NCI-H2107 treated with DMSO at 0.1 percent for 48 hours (cell line): ENCODE results near the gene ZMYM3.
"Not testable (repeated sequence)": the region's sequence is repeated elsewhere in the genome, so short reads cannot be mapped to it uniquely, and the experiment has no call there.

Experiments
- DNase-seq: peaks from one replicate; lab custom pipeline; 2025; ENCODE audit not compliant: unreplicated experiment; lab: John Stamatoyannopoulos, UW

ZMYM3 gene

DNA sequence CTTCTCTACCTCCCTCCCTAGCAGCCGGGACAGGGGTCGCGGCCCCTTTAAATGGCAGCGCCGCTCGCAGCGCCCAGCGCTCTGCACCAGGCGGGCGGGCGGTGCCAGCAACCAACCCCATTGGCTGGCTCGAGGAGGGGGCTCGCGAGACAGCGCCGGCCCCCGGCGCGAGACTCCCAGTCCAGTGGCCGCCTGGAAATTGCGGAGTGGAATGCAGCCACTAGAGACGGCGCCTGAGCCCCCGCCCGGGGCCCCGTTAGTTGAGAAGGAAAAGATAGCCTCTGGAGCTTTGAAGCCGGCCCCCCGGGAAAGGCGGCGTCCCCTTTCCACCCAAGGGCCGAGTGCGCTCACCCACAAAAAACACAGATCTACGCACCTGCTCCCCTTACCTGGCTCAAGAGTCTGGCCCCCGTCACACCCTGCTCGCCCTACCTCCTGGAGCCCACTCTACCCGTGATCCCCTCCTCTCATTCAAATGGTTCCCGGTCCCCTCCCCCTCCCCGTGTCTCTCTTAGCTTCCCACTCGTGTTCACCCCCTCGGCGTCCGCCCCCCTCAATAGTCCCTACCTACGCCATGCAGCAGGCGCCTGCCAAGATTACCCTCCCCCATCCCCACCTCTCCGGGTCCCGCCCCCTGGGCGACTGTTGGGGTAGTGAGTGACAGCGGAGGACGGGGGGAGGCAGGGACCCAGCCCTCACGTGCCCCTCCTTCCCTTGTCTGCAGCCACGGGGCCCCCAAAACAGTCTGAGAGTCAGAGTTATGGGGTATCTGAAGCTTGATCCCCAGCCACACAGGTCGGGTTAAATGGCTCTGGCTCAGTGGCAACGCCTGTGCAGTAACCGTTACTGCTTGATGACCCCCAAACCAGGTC, at the start of gene ZMYM3:
ZMYM3 (minus strand) TSS at position 49 of the 872 bp plus-strand sequence. CDS start 885 bp downstream, outside the sequence.
- DNase-seq, result peak; percentile 78

DNA sequence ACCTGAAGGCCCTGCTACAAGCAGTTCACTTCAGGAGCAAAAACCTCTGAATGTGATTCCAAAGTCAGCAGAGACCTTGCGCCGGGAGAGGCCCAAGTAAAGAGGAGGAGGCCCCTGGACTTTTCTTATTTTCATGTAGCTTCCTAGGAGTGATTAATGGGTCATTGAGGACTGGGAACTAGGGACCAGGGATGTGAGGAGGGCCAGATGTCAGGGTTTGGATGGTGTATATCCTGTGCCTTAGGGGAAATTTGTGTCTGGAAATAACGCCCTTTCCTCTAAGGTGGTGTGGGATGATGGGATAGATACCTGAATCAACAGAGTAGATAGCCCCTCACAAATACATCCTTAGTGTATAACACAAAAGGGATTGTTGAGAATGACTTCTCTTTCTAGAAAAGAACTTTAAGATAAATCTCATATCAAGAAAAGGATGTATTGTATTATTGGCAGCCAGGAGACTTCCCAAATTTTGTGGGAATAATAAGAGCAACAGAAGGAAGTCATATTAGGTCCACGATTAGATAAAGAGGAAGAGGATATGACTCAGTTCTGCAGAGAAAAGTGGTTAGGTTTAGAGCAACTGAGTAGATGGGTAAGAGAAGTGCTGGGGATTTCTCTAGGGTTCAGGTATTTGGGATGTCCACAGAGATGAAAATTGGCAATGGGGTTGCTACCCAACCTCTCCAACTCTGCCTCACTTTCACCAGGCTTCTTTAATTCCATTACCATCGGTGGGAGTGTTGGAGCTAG, 48.7 kb upstream of the ZMYM3 start:
- DNase-seq, result no peak

DNA sequence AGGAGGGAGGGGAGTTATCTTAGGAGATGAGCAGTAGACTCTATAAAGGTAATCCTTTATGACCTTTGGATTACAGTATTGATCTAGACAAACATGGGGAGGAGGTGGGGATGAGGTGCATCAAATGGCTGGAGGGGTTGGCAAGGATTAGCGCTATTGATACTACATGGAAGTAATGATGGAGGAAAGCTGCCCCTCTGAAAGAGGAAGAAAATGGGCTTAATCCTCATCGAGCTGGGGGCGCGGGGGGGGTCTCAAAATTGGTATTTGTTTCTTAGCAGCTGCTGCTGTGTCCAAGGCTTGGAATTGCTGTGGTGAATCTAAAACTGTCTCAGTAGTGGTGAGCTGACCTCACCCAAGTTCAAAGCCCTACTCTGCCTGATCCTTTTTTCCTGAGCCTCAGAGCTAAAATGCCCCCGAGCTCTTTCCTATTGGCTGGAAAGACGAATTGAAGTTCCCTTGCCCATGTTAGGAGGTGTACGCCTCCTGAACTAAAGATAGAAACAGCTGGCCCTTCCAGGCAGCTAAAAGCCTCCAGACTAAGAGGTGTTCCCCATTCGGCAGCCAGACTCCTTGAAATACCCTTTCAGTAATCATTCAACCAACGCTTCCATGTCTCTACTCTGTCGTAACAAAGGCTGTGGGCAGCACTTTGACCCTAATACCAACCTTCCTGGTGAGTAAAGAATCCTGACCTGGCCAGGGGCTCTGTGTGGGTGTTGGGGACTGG, 47.4 kb upstream of the ZMYM3 start, which contains the start of gene ITGB1BP2:
ITGB1BP2 (plus strand) TSS at position 556 of the 730 bp plus-strand sequence; CDS start at position 613, 57 bp downstream.
- no peak for DNase-seq

DNA sequence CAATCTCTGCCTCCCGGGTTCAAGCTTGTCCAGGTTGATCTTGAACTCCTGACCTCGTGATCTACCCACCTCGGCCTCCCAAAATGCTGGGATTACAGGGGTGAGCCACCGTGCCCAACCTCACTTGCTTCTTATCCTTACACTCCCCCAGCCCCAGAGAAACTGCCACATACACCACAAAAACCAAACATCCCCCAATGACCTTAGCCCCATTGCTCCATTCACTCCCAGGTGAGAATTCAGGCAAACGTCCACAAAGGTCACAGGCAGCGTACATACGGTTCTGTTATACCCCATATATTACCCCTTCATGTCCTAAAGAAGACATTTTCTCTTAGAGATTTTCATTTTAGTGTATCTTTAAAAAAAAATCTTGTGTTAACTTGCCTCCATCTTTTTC, 46.6 kb upstream of the ZMYM3 start:
- not testable (repeated sequence) for DNase-seq

DNA sequence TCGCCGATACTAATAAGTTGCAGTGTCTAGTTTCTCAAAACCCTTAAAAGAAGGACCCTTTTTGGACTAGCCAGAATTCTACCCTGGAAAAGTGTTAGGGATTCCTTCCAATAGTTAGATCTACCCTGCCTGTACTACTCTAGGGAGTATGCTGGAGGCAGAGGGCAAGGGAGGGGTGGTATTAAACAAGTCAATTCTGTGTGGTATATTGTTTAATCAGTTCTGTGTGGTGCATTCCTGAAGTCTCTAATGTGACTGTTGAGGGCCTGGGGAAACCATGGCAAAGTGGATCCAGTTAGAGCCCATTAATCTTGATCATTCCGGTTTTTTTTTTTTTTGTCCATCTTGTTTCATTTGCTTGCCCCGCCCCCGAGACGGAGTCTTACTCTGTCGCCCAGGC, 46.1 kb upstream of the ZMYM3 start:
- DNase-seq, result not testable (repeated sequence)

DNA sequence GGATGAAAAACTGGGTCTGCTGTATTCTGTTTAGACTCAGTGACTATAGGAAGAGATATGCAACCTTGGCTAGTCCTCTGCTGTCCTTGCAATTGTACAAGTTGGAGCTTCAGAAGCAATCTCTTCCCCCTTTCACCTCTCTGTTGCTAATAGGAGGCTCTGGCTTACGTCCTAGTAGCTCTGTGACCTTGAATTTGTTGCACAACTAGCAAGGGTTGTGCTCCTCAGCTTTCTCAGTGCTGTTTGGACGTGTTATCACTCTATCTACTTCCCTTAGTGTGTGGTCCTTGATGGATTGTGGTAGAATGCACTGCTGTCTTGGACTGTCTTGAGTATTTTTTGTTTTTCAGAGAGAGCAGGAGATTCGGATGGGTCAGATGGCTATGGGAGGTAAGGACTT, 44.2 kb upstream of the ZMYM3 start:
- no peak for DNase-seq

DNA sequence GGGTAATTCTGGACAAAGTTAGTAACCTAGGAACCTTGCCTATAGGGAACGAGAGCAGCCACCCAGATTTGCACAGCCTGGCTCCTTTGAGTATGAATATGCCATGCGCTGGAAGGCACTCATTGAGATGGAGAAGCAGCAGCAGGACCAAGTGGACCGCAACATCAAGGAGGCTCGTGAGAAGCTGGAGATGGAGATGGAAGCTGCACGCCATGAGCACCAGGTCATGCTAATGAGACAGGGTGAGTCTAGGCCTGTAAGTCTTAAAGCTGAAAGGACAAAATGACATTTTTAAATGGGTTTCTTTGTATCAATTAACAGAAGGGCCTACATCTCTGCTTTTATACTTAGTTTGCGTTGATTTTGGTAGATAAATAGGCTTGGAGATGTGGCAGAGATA, 42.9 kb upstream of the ZMYM3 start:
- no peak for DNase-seq

DNA sequence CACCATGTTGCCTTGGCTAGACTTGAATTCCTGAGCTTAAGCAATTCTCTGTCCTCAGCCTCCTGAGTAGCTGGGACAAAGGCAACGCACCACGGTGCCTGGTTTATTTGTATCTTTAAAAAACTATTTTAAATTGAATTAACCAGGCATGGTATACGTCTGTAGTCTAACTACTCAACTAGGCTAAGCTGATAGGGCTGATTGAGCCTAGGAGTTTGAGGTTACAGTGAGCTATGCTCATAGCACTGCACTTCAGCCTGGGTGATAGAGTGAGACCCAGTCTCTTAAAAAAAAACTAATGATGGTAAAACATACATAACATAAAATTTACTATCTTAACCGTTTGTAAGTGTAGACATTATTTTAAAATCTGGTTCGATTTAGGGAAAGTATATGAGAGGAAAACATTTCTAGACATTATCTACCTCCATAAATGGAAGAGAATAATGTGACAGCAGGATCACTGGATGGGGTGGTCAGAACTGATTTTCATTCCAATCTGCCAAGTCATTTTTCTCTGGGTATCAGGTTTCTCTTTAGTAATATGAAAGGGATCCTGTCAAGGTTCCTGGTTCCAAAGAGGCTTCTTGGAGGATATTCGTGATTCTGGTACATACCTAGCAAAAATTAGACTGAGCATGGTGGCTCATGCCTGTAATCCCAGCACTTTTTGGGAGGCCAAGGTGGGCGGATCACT, 38.9 kb upstream of the ZMYM3 start:
- no peak for DNase-seq

DNA sequence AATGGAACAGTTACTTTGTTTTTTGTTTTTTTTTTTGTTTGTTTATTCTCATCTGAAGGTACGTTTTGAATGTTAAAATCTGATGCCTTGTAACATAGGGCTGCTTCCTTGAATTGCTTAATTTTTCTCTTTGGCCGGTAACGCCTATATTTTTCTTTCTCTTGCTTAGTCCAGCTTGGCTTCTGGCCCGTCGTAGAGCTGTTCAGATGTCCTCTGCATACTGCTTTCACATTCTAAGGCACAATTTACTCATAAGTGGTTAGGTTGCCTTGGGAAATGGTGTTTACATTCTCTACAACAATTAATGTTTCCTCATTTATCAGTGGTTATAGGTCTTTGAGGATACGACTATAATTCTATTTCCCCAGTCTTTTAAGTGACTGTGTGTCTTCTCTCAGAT, 37.4 kb upstream of the ZMYM3 start:
- no peak for DNase-seq

DNA sequence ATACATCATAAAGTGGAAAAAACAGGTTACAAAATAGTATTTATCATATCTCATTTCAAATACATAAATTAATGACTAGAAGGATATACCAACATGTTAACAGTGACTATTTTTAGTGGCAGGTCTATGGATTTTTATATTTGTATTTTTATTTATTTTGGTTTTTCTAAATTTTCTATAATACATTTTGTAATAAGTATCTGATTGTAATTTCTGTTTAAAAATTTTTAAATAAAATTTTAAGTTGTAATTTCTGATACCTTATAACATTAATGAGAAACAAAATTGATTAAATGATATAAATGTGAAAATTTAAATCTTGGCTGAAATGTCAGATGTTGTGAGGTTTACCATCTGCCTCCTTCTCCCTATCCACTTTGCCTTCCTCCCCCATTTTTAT, 32.0 kb upstream of the ZMYM3 start:
- DNase-seq, result no peak

DNA sequence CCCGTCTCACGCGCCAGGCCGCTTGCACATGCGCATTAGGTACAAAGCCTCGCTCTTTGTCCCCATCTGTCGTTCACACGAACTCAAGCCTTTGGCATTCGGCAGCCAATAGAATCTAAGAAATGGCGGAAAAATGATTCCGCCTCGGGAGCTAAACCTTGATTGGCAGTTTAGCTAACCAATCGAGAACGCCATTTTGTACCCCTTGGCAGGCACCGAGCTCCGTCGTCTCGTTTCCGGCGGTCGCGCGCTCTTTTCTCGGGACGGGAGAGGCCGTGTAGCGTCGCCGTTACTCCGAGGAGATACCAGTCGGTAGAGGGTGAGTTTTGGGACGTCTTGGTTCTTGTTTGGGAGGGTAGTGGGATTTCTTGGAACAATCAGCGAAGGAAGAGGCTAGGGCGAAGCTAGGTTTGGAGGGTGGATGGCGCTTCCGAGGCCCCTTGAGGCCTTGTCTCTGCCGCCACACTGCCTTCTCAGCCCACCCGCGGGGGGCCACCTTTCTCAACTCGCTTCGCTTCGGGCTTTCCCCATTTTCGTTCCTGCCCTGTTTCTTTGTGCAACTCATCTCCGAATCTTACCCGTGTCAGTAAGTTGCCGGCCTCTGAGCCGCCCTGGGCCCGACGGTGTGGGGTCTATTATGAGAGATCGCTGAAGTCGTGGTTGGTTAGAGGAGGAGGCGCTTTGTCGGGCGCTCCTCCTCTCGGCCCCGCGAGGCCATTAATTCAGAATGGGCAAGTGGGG, 29.6 kb upstream of the ZMYM3 start, which contains the start of gene NONO:
NONO (plus strand) TSS at position 233 of the 741 bp plus-strand sequence. CDS start 7,003 bp downstream, outside the sequence.
- DNase-seq, result peak; percentile 99

DNA sequence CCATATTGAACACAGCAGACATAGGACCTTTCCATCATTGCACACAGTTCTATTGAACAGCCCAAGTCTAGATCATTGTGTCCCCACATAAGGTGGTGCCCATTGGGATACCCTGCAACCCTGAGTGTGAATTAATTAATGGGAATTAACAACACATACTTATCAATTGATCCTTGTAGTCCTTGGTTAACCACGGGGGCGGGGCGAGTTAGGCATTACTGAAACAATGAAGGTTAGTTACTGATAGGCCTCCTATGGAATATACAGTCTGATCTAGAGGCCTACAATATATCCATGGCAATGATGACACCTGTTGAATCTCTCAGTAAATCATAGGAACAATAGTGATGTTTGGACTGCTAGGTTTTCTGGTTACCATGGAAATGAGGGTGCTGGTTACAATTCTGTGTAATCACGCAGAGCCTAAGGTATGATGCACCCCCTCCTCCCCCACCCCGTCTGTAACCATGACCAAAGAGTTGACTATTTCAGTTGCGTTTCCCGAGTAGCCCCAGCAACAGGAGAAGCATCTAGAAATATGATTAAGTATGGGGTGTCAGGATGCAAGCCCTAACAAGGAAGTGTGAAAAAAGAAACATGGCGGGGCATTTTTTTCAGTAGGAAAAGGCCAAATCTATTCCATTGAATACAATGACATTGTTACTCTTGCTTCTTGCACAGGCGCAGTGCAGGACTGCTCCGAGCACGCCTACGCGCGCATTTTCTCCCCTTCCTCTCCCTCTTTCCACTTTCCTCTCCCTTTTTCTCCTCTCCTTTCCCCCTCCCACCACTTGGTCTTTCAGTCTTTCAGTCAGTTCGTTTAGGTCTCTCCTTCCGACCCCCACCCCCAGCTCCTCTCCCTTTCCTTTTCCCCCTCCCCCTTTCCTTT, 28.8 kb upstream of the ZMYM3 start:
- no peak for DNase-seq

DNA sequence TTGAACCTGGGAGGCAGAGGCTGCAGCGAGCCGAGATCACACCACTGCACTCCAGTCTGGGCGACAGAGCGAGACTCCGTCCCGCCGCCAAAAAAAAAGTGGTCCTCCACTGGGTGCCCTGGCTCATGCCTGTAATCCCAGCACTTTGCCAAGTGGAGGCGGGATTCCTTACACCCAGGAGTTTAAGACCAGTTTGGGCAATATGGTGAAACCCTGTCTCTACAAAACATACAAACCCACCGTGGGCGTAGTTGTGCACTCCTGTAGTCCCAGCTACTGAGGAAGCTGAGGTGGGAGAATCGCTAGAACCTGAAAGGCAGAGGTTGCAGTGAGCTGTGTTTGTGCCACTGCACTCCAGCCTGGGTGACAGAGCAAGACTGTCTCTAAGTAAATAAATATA, 27.4 kb upstream of the ZMYM3 start:
- DNase-seq, result not testable (repeated sequence)

DNA sequence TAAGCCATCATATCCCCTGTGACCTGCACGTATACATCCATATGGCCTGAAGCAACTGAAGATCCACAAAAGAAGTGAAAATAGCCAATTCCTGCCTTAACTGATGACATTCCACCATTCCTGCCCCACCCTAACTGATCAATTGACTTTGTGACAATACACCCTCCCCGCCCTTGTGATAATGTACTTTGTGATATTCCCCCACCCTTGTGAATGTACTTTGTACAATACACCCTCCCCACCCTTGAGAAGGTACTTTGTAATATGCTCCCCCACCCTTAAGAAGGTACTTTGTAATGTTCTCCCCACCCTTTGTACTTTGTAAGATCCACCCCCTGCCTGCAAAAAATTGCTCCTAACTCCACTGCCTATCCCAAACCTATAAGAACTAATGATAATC, 18.4 kb upstream of the ZMYM3 start:
- DNase-seq, result not testable (repeated sequence)

DNA sequence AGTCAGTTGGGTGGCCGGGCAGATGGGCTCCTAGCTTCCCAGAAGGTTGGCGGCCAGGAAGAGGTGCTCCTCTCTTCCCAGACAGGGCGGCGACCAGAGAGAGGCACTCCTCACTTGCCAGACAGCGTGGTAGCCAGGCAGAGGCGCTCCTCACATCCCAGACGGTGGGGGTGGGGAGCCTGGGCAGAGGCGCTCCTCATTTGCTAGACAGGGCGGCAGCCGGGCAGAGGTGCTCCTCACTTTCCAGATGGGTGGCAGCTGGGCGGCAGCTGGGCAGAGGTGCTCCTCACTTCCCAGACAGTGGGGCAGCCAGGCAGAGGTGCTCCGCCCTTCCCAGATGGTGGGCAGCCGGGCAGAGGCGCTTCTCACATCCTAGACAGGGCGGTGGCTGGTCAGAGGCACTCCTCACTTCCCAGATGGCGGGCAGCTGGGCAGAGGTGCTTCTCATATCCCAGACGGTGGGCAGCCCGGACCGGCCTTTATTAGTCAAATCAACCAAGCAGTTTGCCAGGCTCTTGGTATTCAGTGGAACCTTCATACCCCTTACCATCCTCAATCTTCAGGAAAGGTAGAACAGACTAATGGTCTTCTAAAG, 16.0 kb upstream of the ZMYM3 start:
- DNase-seq, result no peak

DNA sequence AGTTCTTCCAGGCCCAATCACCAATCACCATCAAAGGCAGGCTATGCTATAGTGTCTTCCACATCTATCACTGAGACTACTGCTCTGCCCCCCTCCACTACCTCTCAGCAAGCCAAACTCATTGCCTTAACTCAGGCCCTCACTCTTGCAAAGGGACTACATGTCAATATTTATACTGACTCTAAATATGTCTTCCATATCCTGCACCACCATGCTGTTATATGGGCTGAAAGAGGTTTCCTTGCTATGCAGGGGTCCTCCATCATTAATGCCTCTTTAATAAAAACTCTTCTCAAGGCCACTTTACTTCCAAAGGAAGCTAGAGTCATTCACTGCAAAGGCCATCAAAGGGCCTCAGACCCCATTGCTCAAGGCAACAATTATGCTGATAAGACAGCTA, 14.7 kb upstream of the ZMYM3 start:
- DNase-seq, result not testable (repeated sequence)

DNA sequence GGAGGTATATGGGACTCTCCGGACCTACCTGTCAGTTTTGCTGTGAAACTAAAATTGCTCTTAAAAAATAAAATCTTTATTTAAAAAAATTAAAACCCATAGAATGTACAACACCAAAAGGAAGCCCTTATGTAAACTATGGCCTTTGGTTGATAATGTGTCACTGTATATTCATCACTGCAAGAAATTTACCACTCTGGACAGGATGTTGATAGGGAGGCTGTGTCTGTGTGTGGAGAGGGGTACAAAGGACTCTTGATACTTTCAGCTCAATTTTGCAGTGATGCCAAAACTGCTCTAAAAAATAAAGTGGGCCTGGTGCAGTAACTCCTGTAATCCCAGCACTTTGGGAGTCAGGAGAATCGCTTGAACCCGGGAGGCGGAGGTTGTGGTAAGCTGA, 2.9 kb upstream of the ZMYM3 start:
- DNase-seq, result no peak

DNA sequence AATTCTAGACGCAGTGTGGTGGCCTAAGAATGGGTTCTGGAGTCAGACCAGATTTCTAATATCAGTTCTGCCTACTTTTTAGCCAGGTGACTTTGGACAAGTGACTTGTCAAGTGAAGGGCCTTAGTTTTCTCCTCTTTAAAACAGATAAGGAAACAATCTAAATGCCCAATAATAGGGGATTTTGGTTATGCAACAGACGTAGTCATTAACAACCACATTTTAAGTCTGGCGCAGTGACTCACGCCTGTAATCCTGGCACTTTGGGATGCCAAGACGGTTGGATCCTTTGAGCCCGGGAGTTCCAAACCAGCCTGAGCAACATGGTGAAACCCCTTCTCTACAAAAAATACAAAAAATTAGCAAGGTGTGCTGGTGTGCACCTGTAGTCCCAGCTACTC, 2.1 kb upstream of the ZMYM3 start:
- no peak for DNase-seq
